ENCODE measurements around the gene ZNF555. TPM values are rescaled to one million over a fixed set of nuclear protein-coding genes. Genes with fewer than 3 reads are reported as not detected.

The ZNF555 gene
- total RNA-seq, 4 donors from 2014 or later = 4.1 to 8.5 (median 6.1) TPM

GRCh38 chr19:2845107-2845506 lies 3.8 kb downstream of the ZNF555 start:
- no peak for TF ChIP-seq CTCF (IDR thresholded peaks at IDR 0.05; ENCODE audit: low read depth)

GRCh38 chr19:2846180-2846894 lies 5.1 kb downstream of the ZNF555 start:
- no peak for TF ChIP-seq CTCF (IDR thresholded peaks at IDR 0.05; ENCODE audit: low read depth)

- TF ChIP-seq CTCF (IDR thresholded peaks at IDR 0.05; ENCODE audit: low read depth) = no peak
Measured at GRCh38 chr19:2847507-2847906, 6.2 kb downstream of the ZNF555 start.

GRCh38 chr19:2848616-2849015 lies 7.3 kb downstream of the ZNF555 start:
- no peak for TF ChIP-seq CTCF (IDR thresholded peaks at IDR 0.05; ENCODE audit: low read depth)

GRCh38 chr19:2850256-2850925 lies 9.1 kb downstream of the ZNF555 start:
- TF ChIP-seq CTCF (IDR thresholded peaks at IDR 0.05; ENCODE audit: low read depth) = no peak

GRCh38 chr19:2852598-2852997 lies 11.3 kb downstream of the ZNF555 start:
- no peak for TF ChIP-seq CTCF (IDR thresholded peaks at IDR 0.05; ENCODE audit: low read depth)

- no peak for TF ChIP-seq CTCF (IDR thresholded peaks at IDR 0.05; ENCODE audit: low read depth)
Measured at GRCh38 chr19:2853015-2853606, 11.8 kb downstream of the ZNF555 start.

Measured in subcutaneous adipose tissue (tissue), 4 donors.